Rectal smooth muscle tissue (tissue), 1 donor: ENCODE data around the gene ATP6V0D1.

ENCODE experiments used
- H3K27ac ChIP-seq: one replicate; pipeline ENCODE4 v1.7.0; 2013; ENCODE audit warnings: low read depth, low read length, inconsistent platforms
- H3K27me3 ChIP-seq: one replicate; pipeline ENCODE4 v1.7.0; 2013; ENCODE audit warnings: low read length; ENCODE audit not compliant: control insufficient read depth, insufficient read depth
- H3K36me3 ChIP-seq: one replicate; pipeline ENCODE4 v1.7.0; 2013; ENCODE audit warnings: low read length; ENCODE audit not compliant: control insufficient read depth, insufficient read depth
- H3K4me1 ChIP-seq: one replicate; pipeline ENCODE4 v1.7.0; 2013; ENCODE audit warnings: low read length; ENCODE audit not compliant: control insufficient read depth, insufficient read depth
- H3K4me3 ChIP-seq: one replicate; pipeline ENCODE4 v1.7.0; 2013; ENCODE audit warnings: low read length
- H3K9ac ChIP-seq: one replicate; pipeline ENCODE4 v1.7.0; 2013; ENCODE audit warnings: low read length

ATP6V0D1 gene

GRCh38 chr16:67392301-67393059, 88.5 kb downstream of the ATP6V0D1 start:
- peak overlapping the region; percentile 67 for H3K4me3 ChIP-seq
- peaks cover 28% of the 10 kb centered on the region for H3K4me1 ChIP-seq
- no peaks in the 10 kb centered on the region for H3K27me3 ChIP-seq
- peak overlapping the region; percentile 56 for H3K27ac ChIP-seq
- H3K36me3 ChIP-seq = no peaks in the 10 kb centered on the region
- no peak overlapping the region for H3K9ac ChIP-seq

- H3K4me3 ChIP-seq = peak overlapping the region; percentile 67
- no peaks in the 10 kb centered on the region for H3K27me3 ChIP-seq
- H3K9ac ChIP-seq = no peak overlapping the region
- H3K27ac ChIP-seq = peak overlapping the region; percentile 10
- no peaks in the 10 kb centered on the region for H3K36me3 ChIP-seq
- peaks cover 22% of the 10 kb centered on the region for H3K4me1 ChIP-seq
Measured at GRCh38 chr16:67391424-67392300, 89.3 kb downstream of the ATP6V0D1 start.

GRCh38 chr16:67390816-67391423, 90.0 kb downstream of the ATP6V0D1 start:
- Histone ChIP-seq H3K36me3 (no peaks in the 10 kb centered on the region), H3K4me1 (peaks cover 20% of the 10 kb centered on the region), H3K9ac (no peak overlapping the region), H3K4me3 (no peak overlapping the region), H3K27me3 (no peaks in the 10 kb centered on the region), H3K27ac (no peak overlapping the region)

GRCh38 chr16:67389911-67390815, 90.8 kb downstream of the ATP6V0D1 start:
- Histone ChIP-seq H3K9ac (no peak overlapping the region), H3K4me3 (no peak overlapping the region), H3K27ac (no peak overlapping the region), H3K36me3 (no peaks in the 10 kb centered on the region), H3K4me1 (peaks cover 17% of the 10 kb centered on the region), H3K27me3 (no peaks in the 10 kb centered on the region)

- Histone ChIP-seq H3K27me3 (no peaks in the 10 kb centered on the region), H3K4me1 (peaks cover 17% of the 10 kb centered on the region), H3K36me3 (no peaks in the 10 kb centered on the region), H3K9ac (no peak overlapping the region), H3K4me3 (no peak overlapping the region), H3K27ac (no peak overlapping the region)
Measured at GRCh38 chr16:67388591-67388990, 92.4 kb downstream of the ATP6V0D1 start.

GRCh38 chr16:67388191-67388590, 92.8 kb downstream of the ATP6V0D1 start:
- peaks cover 17% of the 10 kb centered on the region for H3K4me1 ChIP-seq
- H3K27me3 ChIP-seq = no peaks in the 10 kb centered on the region
- H3K4me3 ChIP-seq = no peak overlapping the region
- no peak overlapping the region for H3K27ac ChIP-seq
- H3K36me3 ChIP-seq = no peaks in the 10 kb centered on the region
- no peak overlapping the region for H3K9ac ChIP-seq
